HepG2 (cell line): Measurements from ENCODE around the gene STIM2. TPM values are rescaled to one million over a fixed set of nuclear protein-coding genes. Genes with fewer than 3 reads are reported as not detected.

Experiments
- ATAC-seq: fragments of 200-7000 bp; cut with Tn5 transposase; 3 replicates; pipeline ENCODE4 v1.9.1; 2020; ENCODE audit warnings: mild to moderate bottlenecking, moderate library complexity
- BruUV-seq: library from RNA; stranded (reverse); fragments of 400-500 nt; replicated peaks from 2 replicates; lab custom pipeline; 2021; lab: Mats Ljungman, UMichigan
- CTCF ChIA-PET: fragments of 300-600 bp; formaldehyde crosslinking; extraction: SDS; loops from one replicate; lab custom pipeline; 2021; ENCODE audit warnings: low total read pairs, inconsistent platforms, low intra/inter-chr PET ratio; lab: Yijun Ruan, JAX
- POLR2A ChIA-PET: fragments of 350-600 bp; sonication (Branson Sonifier 250); formaldehyde crosslinking; loops from one replicate; lab custom pipeline; 2020; ENCODE audit warnings: antibody characterized with exemption, inconsistent platforms; lab: Yijun Ruan, JAX
- DNase-seq: peaks from one replicate; pipeline ENCODE4 v3.0.0-alpha.2; 2015; ENCODE audit warnings: low spot score
- FAIRE-seq: peaks from 3 replicates; lab custom pipeline; 2011; peaks lifted over from hg19 to GRCh38; lab: Jason Lieb, UNC
- H2AFZ ChIP-seq: one replicate; pipeline ENCODE4 v1.6.1; 2011; ENCODE audit warnings: low read length, inconsistent platforms
- H3K27ac ChIP-seq: fragments of 300-600 bp; 3 replicates; pipeline ENCODE4 v1.8.0; 2011; ENCODE audit warnings: mixed run types, mild to moderate bottlenecking, mixed read lengths, low read length, inconsistent platforms; ENCODE audit not compliant: insufficient read depth; ENCODE audit errors: extremely low read length
- H3K27me3 ChIP-seq, 2 experiments: fragments of 200-600 bp in 1 of 2; 2 replicates in 1 of 2; 3 replicates in 1 of 2; pipeline versions ENCODE4 v1.6.0 to v1.8.0; 2011; ENCODE audit warnings: low read length in 2 of 2, mild to moderate bottlenecking in 2 of 2, moderate library complexity in 2 of 2, inconsistent platforms in 1 of 2; ENCODE audit not compliant: insufficient read depth in 2 of 2, control insufficient read depth in 1 of 2
- H3K36me3 ChIP-seq, 2 experiments: fragments of 200-600 bp in 1 of 2; replicated peaks in 1 of 2; 2 replicates in 1 of 2; 3 replicates in 1 of 2; pipeline versions ENCODE4 v1.5.1 to v1.8.0; 2011; ENCODE audit warnings: low read length in 2 of 2, inconsistent platforms in 1 of 2; ENCODE audit not compliant: insufficient read depth in 2 of 2, control insufficient read depth in 1 of 2
- H3K4me1 ChIP-seq: 2 replicates; pipeline ENCODE4 v1.5.1; 2012; ENCODE audit warnings: low read length, inconsistent platforms; ENCODE audit not compliant: insufficient read depth
- H3K4me2 ChIP-seq: 2 replicates; pipeline ENCODE4 v1.6.0; 2011; ENCODE audit warnings: low read depth, low read length, inconsistent platforms
- H3K4me3 ChIP-seq, 3 experiments: fragments of 200-600 bp in 1 of 3; sonication (generic), shearing (Covaris generic) in 1 of 3; replicated peaks in 1 of 3; 2 replicates each; pipeline ENCODE4 v1.5.1; 2011 to 2016; ENCODE audit warnings: low read length in 3 of 3, inconsistent platforms in 2 of 3, low read depth in 2 of 3, mild to moderate bottlenecking in 2 of 3, control low read depth in 1 of 3, mixed read lengths in 1 of 3; ENCODE audit not compliant: insufficient read depth in 1 of 3
- H3K79me2 ChIP-seq: one replicate; pipeline ENCODE4 v1.6.1; 2011; ENCODE audit warnings: low read length, inconsistent platforms; ENCODE audit not compliant: insufficient read depth
- H3K9ac ChIP-seq: 2 replicates; pipeline ENCODE4 v1.6.0; 2011; ENCODE audit warnings: mild to moderate bottlenecking, low read depth, low read length, inconsistent platforms; ENCODE audit not compliant: insufficient read depth
- H3K9me3 ChIP-seq: 2 replicates; pipeline ENCODE4 v1.5.1; 2012; ENCODE audit warnings: mild to moderate bottlenecking, low read length
- H4K20me1 ChIP-seq: 2 replicates; pipeline ENCODE4 v1.6.0; 2011; ENCODE audit warnings: inconsistent platforms, mild to moderate bottlenecking, low read length, moderate library complexity; ENCODE audit not compliant: insufficient read depth
- CREB3 ChIP-seq: sonication (generic); formaldehyde crosslinking; IDR thresholded peaks from 2 replicates; pipeline ENCODE4 v1.5.0; 2020; ENCODE audit warnings: missing genetic modification reagents
- DMAP1 ChIP-seq: IDR thresholded peaks from 2 replicates; pipeline ENCODE4 v1.6.1; 2016
- HNRNPK ChIP-seq: fragments of 200-400 bp; formaldehyde crosslinking; IDR thresholded peaks from 2 replicates; pipeline ENCODE4 v1.6.1; 2018; ENCODE audit warnings: low read length, low read depth, moderate library complexity, mild to moderate bottlenecking; ENCODE audit not compliant: poor library complexity, severe bottlenecking
- JDP2 ChIP-seq: sonication (generic); formaldehyde crosslinking; IDR thresholded peaks from 2 replicates; pipeline ENCODE4 v1.8.1; 2022; ENCODE audit warnings: missing genetic modification reagents, borderline replicate concordance
- MLXIP ChIP-seq: sonication (generic); formaldehyde crosslinking; IDR thresholded peaks from 2 replicates; pipeline ENCODE4 v1.9.0; 2021; ENCODE audit warnings: missing genetic modification reagents, borderline replicate concordance
- NFIB ChIP-seq: sonication (generic); formaldehyde crosslinking; IDR thresholded peaks from 2 replicates; pipeline ENCODE4 v1.9.0; 2021; ENCODE audit warnings: missing genetic modification reagents, mild to moderate bottlenecking, borderline replicate concordance
- PAF1 ChIP-seq: IDR thresholded peaks from 2 replicates; pipeline ENCODE4 v1.6.1; 2016; ENCODE audit warnings: missing genetic modification reagents, missing compliant biosample characterization
- PAXIP1 ChIP-seq: sonication (generic); formaldehyde crosslinking; conservative IDR thresholded peaks from 2 replicates; pipeline ENCODE4 v1.4.0; 2020; ENCODE audit warnings: mild to moderate bottlenecking, missing genetic modification reagents, moderate library complexity
- SIX4 ChIP-seq: sonication (generic); formaldehyde crosslinking; IDR thresholded peaks from 2 replicates; pipeline ENCODE4 v1.4.0; 2020; ENCODE audit warnings: missing genetic modification reagents
- TBX3 ChIP-seq: fragments of 450-650 bp; IDR thresholded peaks from 2 replicates; pipeline ENCODE4 v1.6.1; 2017; ENCODE audit warnings: antibody characterized with exemption, mild to moderate bottlenecking, inconsistent platforms, borderline replicate concordance
- ZNF138 ChIP-seq: sonication (generic); formaldehyde crosslinking; IDR thresholded peaks from 2 replicates; pipeline ENCODE4 v1.5.0; 2020; ENCODE audit warnings: mild to moderate bottlenecking, low read depth, missing genetic modification reagents
- ZNF263 ChIP-seq: sonication (generic); formaldehyde crosslinking; IDR thresholded peaks from 2 replicates; pipeline ENCODE4 v1.4.0; 2020; ENCODE audit warnings: missing genetic modification reagents
- ZNF747 ChIP-seq: sonication (generic); formaldehyde crosslinking; IDR thresholded peaks from 2 replicates; pipeline ENCODE4 v1.8.1; 2023; ENCODE audit warnings: missing genetic modification reagents, mild to moderate bottlenecking, borderline replicate concordance
- ZNF792 ChIP-seq: IDR thresholded peaks from 2 replicates; pipeline ENCODE4 v1.6.1; 2016
- WGBS: methylation state at CpG from one replicate; pipeline ENCODE4 v1.1.6; 2017; ENCODE audit warnings: low lambda C conversion rate; 5-methylcytosine and 5-hydroxymethylcytosine counted together
- in situ Hi-C: cut with HindIII; loops from 2 replicates; pipeline ENCODE4 v1.10.0; 2017; ENCODE audit warnings: low pct_unique_long_range_greater_than_20kb; ENCODE audit not compliant: extremely low pct_ligation_motif_present
- intact Hi-C: fragments of 100-400 bp; cut with micrococcal nuclease; formaldehyde crosslinking; loops from one replicate; pipeline ENCODE4 v1.10.0; 2022; ENCODE audit not compliant: unreplicated experiment
- polyA plus RNA-seq, 8 experiments: library from polyadenylated mRNA; depleted of rRNA in 3 of 8; stranded (reverse) in 7 of 8; unstranded in 1 of 8; fragments of >200 nt; fragmentation: Illumina TruSeq in 4 of 8; extraction: Trizol in 4 of 8; gene quantifications; 2 replicates each; pipeline versions ENCODE4 v1.2.1 to v1.2.3, GENCODE V29; 2011 to 2016; ENCODE audit warnings: low read depth in 4 of 8, missing spikeins in 1 of 8, mixed read lengths in 1 of 8; ENCODE audit not compliant: insufficient read depth in 1 of 8
- total RNA-seq, 5 experiments: library from RNA; depleted of rRNA; stranded (reverse); fragments of >200 nt; fragmentation: Illumina TruSeq; extraction: Trizol; gene quantifications; 2 replicates each; pipeline ENCODE4 v1.2.3, GENCODE V29; 2016; ENCODE audit warnings: low read depth in 1 of 5

STIM2 gene
- total and polyA plus RNA-seq, 2 of the 13 experiments (the other 11 are each of a cell fraction or from before 2014, with no cell fraction given): 19.3 to 19.4 TPM

GRCh38 chr4:26877406-26877805, 16.8 kb downstream of the STIM2 start (continued):
- no peak for TF ChIP-seq PAXIP1 (CRISPR knock-in tag)
- no peak for TF ChIP-seq NFIB (CRISPR knock-in tag)
- no peak for TF ChIP-seq DMAP1
- TF ChIP-seq, all 625 proteins: peak for 0

- POLR2A ChIA-PET: no interaction called here
- no peak overlapping the region for H3K4me2 ChIP-seq
- no peaks in the 10 kb centered on the region for H3K4me1 ChIP-seq
- no peak overlapping the region for H3K27ac ChIP-seq
- CTCF ChIA-PET: no interaction called here
- DNase-seq (no peak), FAIRE-seq (no peak), ATAC-seq (no peak)
- H3K36me3 ChIP-seq: no peaks in the 10 kb centered on the region
- no peak overlapping the region for H3K9ac ChIP-seq
- no peaks in the 10 kb centered on the region for H3K9me3 ChIP-seq
- H3K79me2 ChIP-seq: peaks cover 6% of the 10 kb centered on the region
- in situ Hi-C loops: no loop called here
- intact Hi-C loops: no loop called here
- H2AFZ ChIP-seq: no peak overlapping the region
- no peak overlapping the region for H3K4me3 ChIP-seq
- 96% methylated on average over 3 of the region's 3 CpGs for WGBS
- H3K27me3 ChIP-seq: no peaks in the 10 kb centered on the region
- H4K20me1 ChIP-seq: no peaks in the 10 kb centered on the region
- BruUV-seq: no TSS peak
- TF ChIP-seq ZNF792 (CRISPR knock-in tag): no peak
- no peak for TF ChIP-seq TBX3
- no peak for TF ChIP-seq JDP2 (CRISPR knock-in tag)
- no peak for TF ChIP-seq HNRNPK
- no peak for TF ChIP-seq MLXIP (CRISPR knock-in tag)
- TF ChIP-seq CREB3 (CRISPR knock-in tag): no peak
- no peak for TF ChIP-seq ZNF263 (CRISPR knock-in tag)
- no peak for TF ChIP-seq SIX4 (CRISPR knock-in tag)
- no peak for TF ChIP-seq ZNF747 (CRISPR knock-in tag)
- no peak for TF ChIP-seq ZNF138
- TF ChIP-seq PAF1 (CRISPR knock-in tag): no peak
Observed at GRCh38 chr4:26877961-26878360, 17.3 kb downstream of the STIM2 start.
